Activated CD8-positive, alpha-beta T cell treated with anti-CD3 and anti-CD28 coated beads for 36 hours (primary cell): Measurements from ENCODE around the gene MIAT. TPM values are rescaled to one million over a fixed set of nuclear protein-coding genes. Genes with fewer than 3 reads are reported as not detected.

Experiments
- ATAC-seq: fragments of 200-7000 bp; cut with Tn5 transposase; one replicate; pipeline ENCODE4 v1.10.0; 2021; ENCODE audit warnings: mild to moderate bottlenecking, moderate library complexity
- CTCF ChIA-PET: fragments of 350-600 bp; sonication (Branson Sonifier 250); formaldehyde crosslinking; loops from one replicate; lab custom pipeline; 2021; ENCODE audit warnings: antibody characterized with exemption; lab: Charles Lee
- POLR2A ChIA-PET: fragments of 350-600 bp; sonication (Branson Sonifier 250); formaldehyde crosslinking; loops from one replicate; lab custom pipeline; 2021; ENCODE audit warnings: antibody characterized with exemption; lab: Charles Lee
- DNase-seq: peaks from one replicate; pipeline ENCODE4 v3.0.0-alpha.2; 2020
- H3K27ac Mint-ChIP-seq: one replicate; pipeline ENCODE4 v1.8.0; 2021; ENCODE audit warnings: mild to moderate bottlenecking, mixed read lengths
- H3K27me3 Mint-ChIP-seq: one replicate; pipeline ENCODE4 v1.8.0; 2021; ENCODE audit warnings: mixed read lengths
- H3K36me3 Mint-ChIP-seq: one replicate; pipeline ENCODE4 v1.8.0; 2021; ENCODE audit warnings: low read depth, mixed read lengths
- H3K4me1 Mint-ChIP-seq: one replicate; pipeline ENCODE4 v1.8.0; 2021; ENCODE audit warnings: low read depth, mixed read lengths
- H3K4me3 Mint-ChIP-seq: one replicate; pipeline ENCODE4 v1.8.0; 2021; ENCODE audit warnings: mild to moderate bottlenecking, moderate library complexity, mixed read lengths
- H3K9me3 Mint-ChIP-seq: one replicate; pipeline ENCODE4 v1.8.0; 2021; ENCODE audit warnings: mixed read lengths
- intact Hi-C: fragments of 100-400 bp; cut with micrococcal nuclease; formaldehyde crosslinking; loops from one replicate; pipeline ENCODE4 v1.10.0; 2022
- total RNA-seq, 2 experiments: library from RNA; stranded (reverse); gene quantifications; one replicate each; pipeline ENCODE4 v1.2.3, GENCODE V29; 2021
- TF ChIP-seq, protein P1 (sequence below): fragments of 200-600 bp; IDR thresholded peaks from one replicate; pipeline ENCODE4 v1.8.0; 2022; ENCODE audit warnings: antibody characterized with exemption, mild to moderate bottlenecking

The MIAT gene
- total RNA-seq, 2 experiments from 2014 or later: 11.6 to 11.9 TPM

DNA sequence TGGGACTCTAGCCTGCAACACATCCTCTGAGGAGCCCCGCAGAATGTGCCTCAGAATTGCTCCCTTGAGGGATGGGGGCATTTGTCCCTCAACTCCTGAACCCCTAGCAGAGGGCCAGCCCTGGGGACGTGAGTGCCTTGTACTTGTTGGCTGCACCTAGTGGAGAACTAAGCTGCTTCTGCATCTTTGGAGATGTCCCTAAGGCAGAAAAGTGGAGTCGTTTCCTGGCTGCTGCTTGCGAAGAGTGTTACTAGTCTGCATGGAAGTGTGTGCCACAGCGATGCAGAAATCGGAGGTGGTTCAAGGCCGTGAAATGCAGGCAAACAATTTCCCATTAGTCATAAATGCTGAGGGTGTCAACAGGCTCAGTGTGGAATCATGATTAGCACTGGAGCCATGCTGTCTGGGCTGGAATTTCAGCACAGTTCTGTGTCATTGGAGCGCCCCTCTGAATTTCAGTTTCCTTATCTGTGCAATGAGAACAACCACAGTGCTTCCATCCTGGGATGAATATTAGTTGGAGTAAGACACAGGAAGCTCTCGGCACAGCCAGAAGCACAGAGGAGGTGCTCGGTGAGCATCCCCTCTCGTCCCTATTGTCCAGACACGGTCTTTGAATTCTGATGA, 56.5 kb downstream of the MIAT start:
- Mint-ChIP-seq H3K9me3 (no peaks in the 10 kb centered on the region), H3K27me3 (no peaks in the 10 kb centered on the region), H3K36me3 (peaks cover 3% of the 10 kb centered on the region), H3K27ac (no peak overlapping the region), H3K4me3 (no peak overlapping the region), H3K4me1 (peaks cover 17% of the 10 kb centered on the region)
- intact Hi-C loops: no loop called here
- TF ChIP-seq, protein P1, sequence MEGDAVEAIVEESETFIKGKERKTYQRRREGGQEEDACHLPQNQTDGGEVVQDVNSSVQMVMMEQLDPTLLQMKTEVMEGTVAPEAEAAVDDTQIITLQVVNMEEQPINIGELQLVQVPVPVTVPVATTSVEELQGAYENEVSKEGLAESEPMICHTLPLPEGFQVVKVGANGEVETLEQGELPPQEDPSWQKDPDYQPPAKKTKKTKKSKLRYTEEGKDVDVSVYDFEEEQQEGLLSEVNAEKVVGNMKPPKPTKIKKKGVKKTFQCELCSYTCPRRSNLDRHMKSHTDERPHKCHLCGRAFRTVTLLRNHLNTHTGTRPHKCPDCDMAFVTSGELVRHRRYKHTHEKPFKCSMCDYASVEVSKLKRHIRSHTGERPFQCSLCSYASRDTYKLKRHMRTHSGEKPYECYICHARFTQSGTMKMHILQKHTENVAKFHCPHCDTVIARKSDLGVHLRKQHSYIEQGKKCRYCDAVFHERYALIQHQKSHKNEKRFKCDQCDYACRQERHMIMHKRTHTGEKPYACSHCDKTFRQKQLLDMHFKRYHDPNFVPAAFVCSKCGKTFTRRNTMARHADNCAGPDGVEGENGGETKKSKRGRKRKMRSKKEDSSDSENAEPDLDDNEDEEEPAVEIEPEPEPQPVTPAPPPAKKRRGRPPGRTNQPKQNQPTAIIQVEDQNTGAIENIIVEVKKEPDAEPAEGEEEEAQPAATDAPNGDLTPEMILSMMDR: no peak
- ChIA-PET POLR2A (no interaction called here), CTCF (interaction anchor here (0.8 to 1.3 kb wide), 3 partner anchors 10 to 46 kb away, joined by 3 to 4 read pairs (median 3); no protein-coding TSS in a partner anchor)
- ATAC-seq (no peak), DNase-seq (no peak)

DNA sequence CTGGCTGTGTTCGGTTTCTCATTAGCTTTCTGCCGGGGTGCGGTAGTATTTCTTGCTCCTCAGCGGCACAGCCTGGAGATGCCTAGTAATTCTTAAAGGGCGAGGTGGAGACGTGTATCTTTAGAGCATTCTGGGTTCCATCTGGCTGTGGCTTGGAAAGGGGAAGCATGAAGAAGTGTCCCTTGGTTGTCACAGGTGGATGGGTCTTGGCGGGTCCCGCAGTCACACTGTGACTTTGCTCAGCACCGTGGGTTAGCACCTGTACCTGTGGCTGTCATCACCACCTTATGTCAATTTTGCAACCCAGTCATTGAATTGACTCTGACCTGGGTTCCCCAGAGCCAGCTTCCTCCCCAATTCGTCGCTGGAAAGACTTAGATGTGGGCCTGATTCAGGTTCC, 57.6 kb downstream of the MIAT start:
- CTCF ChIA-PET: interaction anchor here (0.8 to 1.3 kb wide), 2 partner anchors 8 to 45 kb away, joined by 3 to 4 read pairs; no protein-coding TSS in a partner anchor
- DNase-seq (no peak), ATAC-seq (no peak)
- intact Hi-C loops: no loop called here
- Mint-ChIP-seq H3K27ac (no peak overlapping the region), H3K36me3 (peaks cover 4% of the 10 kb centered on the region), H3K27me3 (no peaks in the 10 kb centered on the region), H3K9me3 (no peaks in the 10 kb centered on the region), H3K4me3 (no peak overlapping the region), H3K4me1 (peaks cover 18% of the 10 kb centered on the region)
- POLR2A ChIA-PET: no interaction called here
- TF ChIP-seq, protein P1: no peak

DNA sequence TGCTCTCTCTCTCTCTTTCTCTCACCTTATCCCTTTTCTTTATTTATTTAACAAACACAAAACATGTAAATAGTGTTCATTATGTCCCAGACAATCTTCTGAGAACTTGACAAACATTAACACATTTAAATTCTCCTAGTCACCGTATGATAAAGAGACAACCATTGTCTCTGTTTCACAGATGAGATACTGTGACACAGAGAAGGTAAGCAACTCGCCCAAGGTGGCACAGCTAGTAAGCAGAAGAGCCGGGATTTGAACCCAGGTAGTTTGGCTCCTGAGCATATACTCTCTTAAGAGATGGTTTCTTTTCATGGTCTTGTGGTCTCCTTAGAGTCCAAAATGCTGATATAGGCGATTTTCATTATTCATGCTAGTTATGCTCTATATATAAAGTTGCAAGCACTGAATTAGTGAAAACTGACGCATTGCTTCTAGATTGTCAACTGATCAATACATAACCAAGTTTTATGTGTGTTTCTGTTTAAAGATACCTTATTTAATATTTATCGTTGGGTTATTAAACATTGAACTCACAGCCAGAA, 58.1 kb downstream of the MIAT start:
- TF ChIP-seq, protein P1: no peak
- peaks cover 4% of the 10 kb centered on the region for H3K36me3 Mint-ChIP-seq
- peaks cover 18% of the 10 kb centered on the region for H3K4me1 Mint-ChIP-seq
- intact Hi-C loops: no loop called here
- no peak overlapping the region for H3K27ac Mint-ChIP-seq
- no peaks in the 10 kb centered on the region for H3K9me3 Mint-ChIP-seq
- no peak for DNase-seq
- ATAC-seq: no peak
- CTCF ChIA-PET: interaction anchor here (1.3 kb wide), 1 partner anchor 45 kb away, joined by 4 read pairs; no protein-coding TSS in a partner anchor
- POLR2A ChIA-PET: no interaction called here
- no peaks in the 10 kb centered on the region for H3K27me3 Mint-ChIP-seq
- H3K4me3 Mint-ChIP-seq: no peak overlapping the region

DNA sequence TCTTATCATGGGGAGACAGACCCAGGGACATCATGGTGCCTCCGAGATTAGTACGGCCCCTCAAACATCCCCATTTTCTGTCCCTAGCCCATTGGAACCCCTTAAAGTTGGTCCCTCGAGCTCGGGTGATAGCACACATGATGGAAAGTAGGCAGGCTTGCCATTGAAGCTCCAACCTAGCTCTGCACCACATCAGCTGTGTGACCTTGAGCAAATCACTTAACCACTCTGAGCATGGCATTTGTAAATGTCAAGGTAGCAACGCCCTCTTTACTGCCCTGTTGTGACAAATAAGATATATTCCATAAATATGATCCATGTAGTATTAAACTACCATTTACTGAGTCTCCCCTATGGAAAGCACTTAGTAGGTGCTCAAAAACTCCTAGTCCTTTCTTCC, 61.1 kb downstream of the MIAT start:
- no peak for DNase-seq
- POLR2A ChIA-PET: no interaction called here
- Mint-ChIP-seq H3K27ac (no peak overlapping the region), H3K36me3 (peaks cover 14% of the 10 kb centered on the region), H3K9me3 (no peaks in the 10 kb centered on the region), H3K4me3 (no peak overlapping the region), H3K27me3 (no peaks in the 10 kb centered on the region), H3K4me1 (peaks cover 5% of the 10 kb centered on the region)
- ATAC-seq: no peak
- intact Hi-C loops: no loop called here
- TF ChIP-seq, protein P1: no peak
- CTCF ChIA-PET: no interaction called here

DNA sequence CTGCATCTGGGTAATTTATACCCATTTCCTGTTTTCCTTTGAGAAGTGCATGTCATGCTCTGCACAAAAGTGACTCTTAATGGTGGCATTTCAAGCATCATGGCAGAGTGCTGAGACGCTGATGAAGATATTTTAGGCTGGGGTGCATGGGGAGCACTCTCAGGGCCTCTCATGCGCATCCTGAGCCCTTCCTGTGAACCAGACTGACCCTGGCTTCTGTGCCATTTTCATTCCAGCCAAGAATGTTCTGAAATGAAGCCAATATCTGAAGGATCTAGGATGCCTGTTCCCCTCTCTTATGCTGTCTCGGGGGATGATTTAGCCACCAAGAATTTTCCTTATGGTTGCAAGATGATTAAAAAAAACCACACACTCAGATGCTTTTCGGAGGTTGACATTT, 61.5 kb downstream of the MIAT start:
- intact Hi-C loops: no loop called here
- no peaks in the 10 kb centered on the region for H3K9me3 Mint-ChIP-seq
- peaks cover 14% of the 10 kb centered on the region for H3K36me3 Mint-ChIP-seq
- POLR2A ChIA-PET: no interaction called here
- CTCF ChIA-PET: no interaction called here
- H3K4me3 Mint-ChIP-seq: no peak overlapping the region
- H3K4me1 Mint-ChIP-seq: peaks cover 4% of the 10 kb centered on the region
- H3K27me3 Mint-ChIP-seq: no peaks in the 10 kb centered on the region
- TF ChIP-seq, protein P1: no peak
- H3K27ac Mint-ChIP-seq: no peak overlapping the region
- no peak for ATAC-seq
- DNase-seq: no peak
